Heart left ventricle (tissue), 16 donors: Measurements from ENCODE around the gene SMCO2. TPM values are rescaled to one million over a fixed set of nuclear protein-coding genes. Genes with fewer than 3 reads are reported as not detected.

Experiments
- ATAC-seq, 4 donors: fragments of 200-7000 bp; cut with Tn5 transposase; one replicate each; pipeline ENCODE4 v1.9.1; 2020 to 2022; ENCODE audit warnings: moderate library complexity in 4 of 4, mild to moderate bottlenecking in 3 of 4, moderate number of reproducible peaks in 1 of 4
- DNase-seq, 5 donors: peaks; one replicate each; pipeline ENCODE4 v3.0.0-alpha.2; 2020
- H3K27ac ChIP-seq, 12 donors: fragments of 200-600 bp; sonication (generic) in 4 of 12; one replicate each; pipeline versions ENCODE4 v1.5.0 to v1.8.0; 2016 to 2022; ENCODE audit warnings: mild to moderate bottlenecking in 2 of 12
- H3K27me3 ChIP-seq, 9 donors: fragments of 200-600 bp; sonication (generic) in 2 of 9; one replicate each; pipeline versions ENCODE4 v1.5.1 to v1.8.0; 2016 to 2022; ENCODE audit warnings: mild to moderate bottlenecking in 3 of 9
- H3K36me3 ChIP-seq, 9 donors: fragments of 200-600 bp; sonication (generic) in 2 of 9; one replicate each; pipeline versions ENCODE4 v1.5.0 to v1.8.0; 2018 to 2022; ENCODE audit warnings: mild to moderate bottlenecking in 2 of 9
- H3K4me1 ChIP-seq, 12 donors: fragments of 200-600 bp; sonication (generic) in 4 of 12; one replicate each; pipeline versions ENCODE4 v1.5.0 to v1.8.0; 2016 to 2022; ENCODE audit warnings: mild to moderate bottlenecking in 3 of 12
- H3K4me3 ChIP-seq, 12 donors: fragments of 200-600 bp; sonication (generic) in 4 of 12; one replicate each; pipeline versions ENCODE4 v1.5.0 to v1.8.0; 2017 to 2022; ENCODE audit warnings: mild to moderate bottlenecking in 9 of 12, moderate library complexity in 4 of 12
- H3K9me3 ChIP-seq, 12 donors: fragments of 200-600 bp; sonication (generic) in 4 of 12; one replicate each; pipeline versions ENCODE4 v1.5.0 to v1.8.0; 2016 to 2022; ENCODE audit warnings: mild to moderate bottlenecking in 1 of 12
- POLR2A ChIP-seq, 2 donors: fragments of 450-650 bp; IDR thresholded peaks; one replicate each; pipeline ENCODE4 v1.6.1; 2017; ENCODE audit warnings: antibody characterized with exemption in 2 of 2, mild to moderate bottlenecking in 2 of 2, moderate library complexity in 2 of 2
- WGBS, 4 donors: extraction: QIAGEN DNeasy Blood & Tissue Kit in 2 of 4; methylation state at CpG; one replicate each; pipeline versions ENCODE4 v1.1.5 to v1.1.7; 2013 to 2018; 5-methylcytosine and 5-hydroxymethylcytosine counted together
- intact Hi-C, 10 donors: fragments of 100-400 bp; cut with DNase I; formaldehyde crosslinking; loops; one replicate each; pipeline versions ENCODE4 v1.11.1 to v1.14.2; 2022
- polyA plus RNA-seq, 2 donors: library from polyadenylated mRNA; stranded (reverse); fragments of 200-250 nt; gene quantifications; one replicate each; pipeline ENCODE4 v1.2.3, GENCODE V29; 2013
- total RNA-seq, 9 donors: library from RNA; depleted of rRNA in 2 of 9; stranded (reverse); fragments of >200 nt in 2 of 9; fragmentation: NEBNext Ultra II Directional in 3 of 9; extraction: Animal tissue kit (Norgen Biotek cat#: 25700) in 3 of 9; gene quantifications; one replicate each; pipeline versions ENCODE4 v1.1.0 to v1.2.4, GENCODE V29; 2016 to 2023
- TF ChIP-seq, protein P1 (sequence below), 12 donors: fragments of 200-600 bp; sonication (generic) in 4 of 12; IDR thresholded peaks; one replicate each; pipeline versions ENCODE4 v1.5.0 to v1.8.0; 2018 to 2022; ENCODE audit warnings: antibody characterized with exemption in 12 of 12, mild to moderate bottlenecking in 5 of 12
- donor health status: ischemic (EF 13 %, LVEDD 7.1; RV severe dilation, severe dysfunction).
- donor health status: healthy with polysubstance abuse.
- donor health status: DM: no; HTN: yes; CAD: no.
- donor health status: DM: no; HTN: no; CAD: no.
- donor health status: ischemic (EF 25% LVEDD 6.9; RV normal size, moderate dysfunction).
- donor health status: ischemic (EF 25% LVEDD 5.7; RV mildly dilated, moderate dysfunction).
- donor health status: healthy.
- donor health status: DM: yes; HTN: yes; CAD: no.
- donor health status: ischemic (EF 35%, LVEDD 5.7; RV mildly dilated, moderate dysfunction).
- donor health status: nonischemic (EF 11% LVEDD 7.7; RV severe dilation, severe dysfunction).
- donor health status: DM: yes; HTN: yes; CAD: no.
- donor health status: PGD.
- donor health status: ischemic (EF 29% LVEDD 5.4; RV normal size, mild dysfunction).
- donor health status: nonischemic (EF 23%, LVEDD 6.1; RV moderate dilation, normal function).

Gene SMCO2
- total and polyA plus RNA-seq, 11 donors: 0.54 to 1.2 (median 0.58) TPM; not detected in 8

- intact Hi-C loops: no loop called here
- WGBS, 4 donors: 51 to 63% (median 55%) methylated on average over 2 of the region's 2 CpGs
- Histone ChIP-seq H3K36me3 (no peaks in the 10 kb centered on the region), H3K4me3 (no peak overlapping the region), H3K27ac (peak overlapping the region; percentile 4 to 83 (median 59)), H3K4me1 (peaks cover 0 to 34% (median 14%) of the 10 kb centered on the region in 12 donors), H3K27me3 (no peaks in the 10 kb centered on the region), H3K9me3 (peaks cover 0 to 18% (median 0%) of the 10 kb centered on the region in 12 donors)
- no peak for DNase-seq
- peak in 3 of 4 donors; percentile 59 to 64 (median 61) for ATAC-seq
- TF ChIP-seq, protein P1, sequence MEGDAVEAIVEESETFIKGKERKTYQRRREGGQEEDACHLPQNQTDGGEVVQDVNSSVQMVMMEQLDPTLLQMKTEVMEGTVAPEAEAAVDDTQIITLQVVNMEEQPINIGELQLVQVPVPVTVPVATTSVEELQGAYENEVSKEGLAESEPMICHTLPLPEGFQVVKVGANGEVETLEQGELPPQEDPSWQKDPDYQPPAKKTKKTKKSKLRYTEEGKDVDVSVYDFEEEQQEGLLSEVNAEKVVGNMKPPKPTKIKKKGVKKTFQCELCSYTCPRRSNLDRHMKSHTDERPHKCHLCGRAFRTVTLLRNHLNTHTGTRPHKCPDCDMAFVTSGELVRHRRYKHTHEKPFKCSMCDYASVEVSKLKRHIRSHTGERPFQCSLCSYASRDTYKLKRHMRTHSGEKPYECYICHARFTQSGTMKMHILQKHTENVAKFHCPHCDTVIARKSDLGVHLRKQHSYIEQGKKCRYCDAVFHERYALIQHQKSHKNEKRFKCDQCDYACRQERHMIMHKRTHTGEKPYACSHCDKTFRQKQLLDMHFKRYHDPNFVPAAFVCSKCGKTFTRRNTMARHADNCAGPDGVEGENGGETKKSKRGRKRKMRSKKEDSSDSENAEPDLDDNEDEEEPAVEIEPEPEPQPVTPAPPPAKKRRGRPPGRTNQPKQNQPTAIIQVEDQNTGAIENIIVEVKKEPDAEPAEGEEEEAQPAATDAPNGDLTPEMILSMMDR (IDR thresholded peaks at IDR 0.05): no peak
- TF ChIP-seq POLR2A (IDR thresholded peaks at IDR 0.05): no peak
Measured at GRCh38 chr12:27504507-27504906, 58.0 kb downstream of the SMCO2 start.

GRCh38 chr12:27505109-27505508 lies 58.6 kb downstream of the SMCO2 start:
- no peaks in the 10 kb centered on the region for H3K36me3 ChIP-seq
- peak overlapping the region; percentile 31 to 83 (median 59) for H3K27ac ChIP-seq
- peaks cover 0 to 18% (median 0%) of the 10 kb centered on the region in 12 donors for H3K9me3 ChIP-seq
- TF ChIP-seq, protein P1 (IDR thresholded peaks at IDR 0.05): no peak
- no peak for TF ChIP-seq POLR2A (IDR thresholded peaks at IDR 0.05)
- no peak overlapping the region for H3K4me3 ChIP-seq
- ATAC-seq (no peak), DNase-seq (no peak)
- 76 to 86% (median 83%) methylated on average over 2 of the region's 2 CpGs for WGBS, 4 donors
- no peaks in the 10 kb centered on the region for H3K27me3 ChIP-seq
- intact Hi-C loops: loop anchor here in 1 of 10 donors (5.0 kb wide), 1 partner anchor 63 kb away; no protein-coding TSS in a partner anchor
- peaks cover 0 to 34% (median 14%) of the 10 kb centered on the region in 12 donors for H3K4me1 ChIP-seq

DNA sequence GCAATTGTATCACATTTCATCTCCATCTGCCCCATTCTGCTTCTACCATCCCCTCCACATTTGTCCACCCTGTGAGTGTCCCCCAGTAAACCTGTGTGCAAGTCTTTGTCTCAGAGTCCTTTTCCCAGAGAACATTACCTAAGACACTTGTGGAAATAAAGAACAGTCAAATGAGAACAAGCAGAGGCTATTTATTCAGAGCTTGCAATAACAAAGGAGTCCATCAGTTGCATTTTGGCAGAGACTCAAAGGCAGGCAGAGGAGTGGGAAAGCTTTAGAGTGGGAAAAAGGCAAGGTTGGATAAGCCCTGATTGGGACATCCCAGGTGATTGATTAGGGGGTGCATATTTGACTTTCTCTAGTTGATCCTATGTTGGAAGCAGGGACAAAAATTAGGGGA lies 59.2 kb downstream of the SMCO2 start:
- intact Hi-C loops: loop anchor here in 1 of 10 donors (5.0 kb wide), 1 partner anchor 63 kb away; no protein-coding TSS in a partner anchor
- H3K27ac ChIP-seq: peak overlapping the region; percentile 36 to 83 (median 59)
- no peak for TF ChIP-seq POLR2A (IDR thresholded peaks at IDR 0.05)
- TF ChIP-seq, protein P1 (IDR thresholded peaks at IDR 0.05): no peak
- peaks cover 0 to 34% (median 14%) of the 10 kb centered on the region in 12 donors for H3K4me1 ChIP-seq
- no peaks in the 10 kb centered on the region for H3K27me3 ChIP-seq
- no peaks in the 10 kb centered on the region for H3K36me3 ChIP-seq
- DNase-seq (no peak), ATAC-seq (peak in 3 of 4 donors; percentile 5 to 28 (median 27))
- H3K9me3 ChIP-seq: peaks cover 0 to 18% (median 0%) of the 10 kb centered on the region in 12 donors
- no peak overlapping the region for H3K4me3 ChIP-seq

DNA sequence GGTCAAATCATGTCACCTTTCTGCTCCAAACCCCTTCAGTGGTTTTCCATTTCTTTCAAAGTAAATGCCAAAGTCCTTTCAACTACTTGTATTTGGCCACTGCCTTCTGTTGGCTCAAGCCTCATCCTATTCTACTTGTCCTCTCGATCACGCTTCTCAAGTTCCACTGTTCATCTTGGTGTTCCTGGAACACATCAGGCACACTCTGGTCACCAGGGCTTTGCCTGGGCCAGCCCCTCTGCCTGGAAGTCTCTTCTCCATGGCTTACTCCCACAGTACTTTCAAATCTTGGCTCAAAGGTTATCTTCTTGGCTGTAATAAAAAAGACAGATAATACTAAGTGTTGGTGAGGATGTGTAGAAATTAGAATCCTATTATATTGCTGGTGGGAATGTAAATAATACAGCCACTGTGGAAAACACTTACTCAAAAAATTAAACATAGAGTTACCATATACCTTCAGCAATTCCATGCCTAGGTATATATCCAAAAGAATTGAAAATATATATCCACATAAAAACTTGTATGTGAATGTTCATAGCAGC lies 60.2 kb downstream of the SMCO2 start:
- DNase-seq (peak; percentile 48 to 87 (median 66)), ATAC-seq (peak; percentile 85 to 97 (median 92))
- Histone ChIP-seq H3K9me3 (peaks cover 0 to 18% (median 0%) of the 10 kb centered on the region in 12 donors), H3K4me1 (peaks cover 0 to 43% (median 17%) of the 10 kb centered on the region in 12 donors), H3K36me3 (no peaks in the 10 kb centered on the region), H3K4me3 (no peak overlapping the region), H3K27me3 (no peaks in the 10 kb centered on the region), H3K27ac (peak overlapping the region in 10 of 12 donors; percentile 13 to 83 (median 62))
- 38 to 63% (median 39%) methylated on average over 2 of the region's 2 CpGs for WGBS, 4 donors
- intact Hi-C loops: loop anchor here in 1 of 10 donors (5.0 kb wide), 1 partner anchor 64 kb away; no protein-coding TSS in a partner anchor
- TF ChIP-seq POLR2A (IDR thresholded peaks at IDR 0.05): no peak
- TF ChIP-seq, protein P1 (IDR thresholded peaks at IDR 0.05): no peak
